Panc1 (cell line): ENCODE results near the gene S1PR1.

ENCODE experiments used
- SIN3A ChIP-seq: IDR thresholded peaks from 2 replicates; pipeline ENCODE4 v1.6.1; 2012; ENCODE audit warnings: low read depth, mild to moderate bottlenecking, low read length, moderate library complexity, borderline replicate concordance; ENCODE audit not compliant: insufficient read depth
- TF ChIP-seq, protein P1 (sequence below): fragments of 450-650 bp; IDR thresholded peaks from 2 replicates; pipeline ENCODE4 v1.5.1; 2017; ENCODE audit warnings: mild to moderate bottlenecking
- TF ChIP-seq, protein P2 (sequence below), 2 experiments: IDR thresholded peaks; 2 replicates each; pipeline ENCODE4 v1.6.1; 2011 to 2012; ENCODE audit warnings: low read depth in 2 of 2, control low read depth in 1 of 2, low read length in 1 of 2, mild to moderate bottlenecking in 1 of 2, moderate library complexity in 1 of 2; ENCODE audit not compliant: insufficient read depth in 1 of 2

DNA sequence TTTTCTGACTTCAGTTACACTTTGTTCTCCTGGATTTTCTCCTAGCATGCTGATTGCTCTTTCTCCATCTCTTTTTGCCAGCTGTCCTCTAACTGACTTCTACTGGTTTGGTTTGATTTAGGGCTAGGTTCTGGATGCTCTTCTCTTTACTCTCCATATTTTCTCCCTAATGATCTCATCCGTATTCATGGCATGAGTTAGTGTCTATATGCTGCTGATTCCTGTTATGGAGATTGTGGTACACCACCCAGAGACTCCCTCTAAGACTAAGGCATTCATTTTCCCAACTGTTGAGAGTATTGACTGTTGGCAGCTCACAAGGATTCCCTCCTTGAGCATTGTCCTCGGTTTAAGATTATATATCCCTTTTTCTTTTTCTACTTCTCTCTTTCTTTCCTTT, 28.9 kb downstream of the S1PR1 start:
- TF ChIP-seq, protein P1, sequence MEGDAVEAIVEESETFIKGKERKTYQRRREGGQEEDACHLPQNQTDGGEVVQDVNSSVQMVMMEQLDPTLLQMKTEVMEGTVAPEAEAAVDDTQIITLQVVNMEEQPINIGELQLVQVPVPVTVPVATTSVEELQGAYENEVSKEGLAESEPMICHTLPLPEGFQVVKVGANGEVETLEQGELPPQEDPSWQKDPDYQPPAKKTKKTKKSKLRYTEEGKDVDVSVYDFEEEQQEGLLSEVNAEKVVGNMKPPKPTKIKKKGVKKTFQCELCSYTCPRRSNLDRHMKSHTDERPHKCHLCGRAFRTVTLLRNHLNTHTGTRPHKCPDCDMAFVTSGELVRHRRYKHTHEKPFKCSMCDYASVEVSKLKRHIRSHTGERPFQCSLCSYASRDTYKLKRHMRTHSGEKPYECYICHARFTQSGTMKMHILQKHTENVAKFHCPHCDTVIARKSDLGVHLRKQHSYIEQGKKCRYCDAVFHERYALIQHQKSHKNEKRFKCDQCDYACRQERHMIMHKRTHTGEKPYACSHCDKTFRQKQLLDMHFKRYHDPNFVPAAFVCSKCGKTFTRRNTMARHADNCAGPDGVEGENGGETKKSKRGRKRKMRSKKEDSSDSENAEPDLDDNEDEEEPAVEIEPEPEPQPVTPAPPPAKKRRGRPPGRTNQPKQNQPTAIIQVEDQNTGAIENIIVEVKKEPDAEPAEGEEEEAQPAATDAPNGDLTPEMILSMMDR: no peak
- TF ChIP-seq SIN3A: no peak
- TF ChIP-seq, protein P2, sequence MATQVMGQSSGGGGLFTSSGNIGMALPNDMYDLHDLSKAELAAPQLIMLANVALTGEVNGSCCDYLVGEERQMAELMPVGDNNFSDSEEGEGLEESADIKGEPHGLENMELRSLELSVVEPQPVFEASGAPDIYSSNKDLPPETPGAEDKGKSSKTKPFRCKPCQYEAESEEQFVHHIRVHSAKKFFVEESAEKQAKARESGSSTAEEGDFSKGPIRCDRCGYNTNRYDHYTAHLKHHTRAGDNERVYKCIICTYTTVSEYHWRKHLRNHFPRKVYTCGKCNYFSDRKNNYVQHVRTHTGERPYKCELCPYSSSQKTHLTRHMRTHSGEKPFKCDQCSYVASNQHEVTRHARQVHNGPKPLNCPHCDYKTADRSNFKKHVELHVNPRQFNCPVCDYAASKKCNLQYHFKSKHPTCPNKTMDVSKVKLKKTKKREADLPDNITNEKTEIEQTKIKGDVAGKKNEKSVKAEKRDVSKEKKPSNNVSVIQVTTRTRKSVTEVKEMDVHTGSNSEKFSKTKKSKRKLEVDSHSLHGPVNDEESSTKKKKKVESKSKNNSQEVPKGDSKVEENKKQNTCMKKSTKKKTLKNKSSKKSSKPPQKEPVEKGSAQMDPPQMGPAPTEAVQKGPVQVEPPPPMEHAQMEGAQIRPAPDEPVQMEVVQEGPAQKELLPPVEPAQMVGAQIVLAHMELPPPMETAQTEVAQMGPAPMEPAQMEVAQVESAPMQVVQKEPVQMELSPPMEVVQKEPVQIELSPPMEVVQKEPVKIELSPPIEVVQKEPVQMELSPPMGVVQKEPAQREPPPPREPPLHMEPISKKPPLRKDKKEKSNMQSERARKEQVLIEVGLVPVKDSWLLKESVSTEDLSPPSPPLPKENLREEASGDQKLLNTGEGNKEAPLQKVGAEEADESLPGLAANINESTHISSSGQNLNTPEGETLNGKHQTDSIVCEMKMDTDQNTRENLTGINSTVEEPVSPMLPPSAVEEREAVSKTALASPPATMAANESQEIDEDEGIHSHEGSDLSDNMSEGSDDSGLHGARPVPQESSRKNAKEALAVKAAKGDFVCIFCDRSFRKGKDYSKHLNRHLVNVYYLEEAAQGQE (IDR thresholded peaks at IDR 0.05; ENCODE audit: insufficient read depth in 1 of 2, low read depth in 2 of 2, low read length in 1 of 2): no peak
